GM21515 (cell line): Measurements from ENCODE around the gene PHF2.

Experiments used
- ATAC-seq: cut with Tn5 transposase; IDR thresholded peaks from one replicate; pipeline ENCODE4 v1.9.1; 2021; ENCODE audit not compliant: unreplicated experiment

Gene PHF2

GRCh38 chr9:93693129-93693528 is 116.7 kb downstream of the PHF2 start:
- no peak for ATAC-seq

- ATAC-seq = no peak
These were observed 121.2 kb downstream of the PHF2 start for GRCh38 chr9:93697352-93698139.

- no peak for ATAC-seq
These were observed 121.9 kb downstream of the PHF2 start for GRCh38 chr9:93698140-93698908.

GRCh38 chr9:93699650-93700049 is 123.3 kb downstream of the PHF2 start:
- no peak for ATAC-seq

- no peak for ATAC-seq
These were observed 125.3 kb downstream of the PHF2 start for GRCh38 chr9:93701494-93702218.

- ATAC-seq = no peak
These were observed 125.9 kb downstream of the PHF2 start for GRCh38 chr9:93702261-93702660.

GRCh38 chr9:93708289-93708986 is 132.1 kb downstream of the PHF2 start:
- ATAC-seq = no peak

- no peak for ATAC-seq
These were observed 132.6 kb downstream of the PHF2 start for GRCh38 chr9:93708987-93709302.

- ATAC-seq = no peak
These were observed 133.4 kb downstream of the PHF2 start for GRCh38 chr9:93709600-93710369.

- ATAC-seq = no peak
These were observed 134.0 kb downstream of the PHF2 start for GRCh38 chr9:93710370-93710723.

- ATAC-seq = no peak
These were observed 134.6 kb downstream of the PHF2 start for GRCh38 chr9:93711002-93711401.

- no peak for ATAC-seq
These were observed 136.5 kb downstream of the PHF2 start for GRCh38 chr9:93712896-93713295.

- ATAC-seq = no peak
These were observed 137.3 kb downstream of the PHF2 start for GRCh38 chr9:93713716-93714115.

GRCh38 chr9:93721417-93721965 is 145.1 kb downstream of the PHF2 start:
- no peak for ATAC-seq

GRCh38 chr9:93724852-93725251 is 148.5 kb downstream of the PHF2 start:
- ATAC-seq = no peak

GRCh38 chr9:93725382-93725781 is 149.0 kb downstream of the PHF2 start:
- ATAC-seq = no peak

- ATAC-seq = no peak
These were observed 149.8 kb downstream of the PHF2 start for GRCh38 chr9:93726147-93726546.
